IPS-15b (cell line): ENCODE measurements around the gene CEP112.

Experiments
- H3K27me3 ChIP-seq: one replicate; pipeline ENCODE4 v1.6.1; 2013; ENCODE audit warnings: low read length; ENCODE audit not compliant: control insufficient read depth, insufficient read depth
- H3K36me3 ChIP-seq: one replicate; pipeline ENCODE4 v1.6.1; 2013; ENCODE audit warnings: low read length; ENCODE audit not compliant: control insufficient read depth, insufficient read depth
- H3K4me1 ChIP-seq: one replicate; pipeline ENCODE4 v1.6.1; 2013; ENCODE audit warnings: mild to moderate bottlenecking, low read length; ENCODE audit not compliant: control insufficient read depth, insufficient read depth
- H3K4me3 ChIP-seq: one replicate; pipeline ENCODE4 v1.5.1; 2013; ENCODE audit warnings: low read depth, low read length
- H3K9ac ChIP-seq: one replicate; pipeline ENCODE4 v1.6.1; 2013; ENCODE audit warnings: low read depth, mild to moderate bottlenecking, low read length
- H3K9me3 ChIP-seq: one replicate; pipeline ENCODE4 v1.6.1; 2013; ENCODE audit warnings: mild to moderate bottlenecking, low read length; ENCODE audit not compliant: control insufficient read depth, insufficient read depth

CEP112 gene

DNA sequence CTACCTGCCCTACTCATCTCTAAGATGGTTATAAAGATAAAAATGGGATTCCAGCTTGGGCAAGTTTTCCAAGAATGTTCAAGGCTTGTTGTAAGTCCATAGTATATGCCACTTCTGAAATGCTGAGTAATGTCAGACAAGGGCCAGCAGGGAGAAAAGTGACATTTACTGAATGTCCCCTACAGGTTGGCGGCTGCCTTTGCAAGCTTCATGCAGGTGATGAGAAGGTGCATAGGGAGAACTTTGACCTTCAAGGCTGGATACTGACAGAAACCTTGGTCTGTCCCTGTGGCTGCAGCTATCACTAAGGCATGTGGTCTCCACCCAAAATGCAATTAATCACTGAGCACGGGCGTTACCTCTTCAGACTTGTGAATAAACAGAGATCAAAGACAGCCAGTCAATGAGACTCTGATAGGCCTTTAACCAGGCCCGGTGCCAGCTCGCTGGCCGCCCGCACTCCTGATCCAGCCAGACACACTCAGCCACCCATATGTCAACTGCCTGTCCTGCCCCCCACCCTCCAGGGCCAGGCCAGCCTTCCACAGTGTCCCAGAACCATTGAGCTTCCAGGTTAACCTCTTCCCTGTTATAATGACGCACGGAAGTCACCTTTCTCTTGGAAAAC lies 603.6 kb downstream of the CEP112 start:
- no peaks in the 10 kb centered on the region for H3K36me3 ChIP-seq
- H3K4me1 ChIP-seq, result peaks cover 17% of the 10 kb centered on the region
- H3K9ac ChIP-seq, result no peak overlapping the region
- H3K9me3 ChIP-seq, result no peaks in the 10 kb centered on the region
- peaks cover 3% of the 10 kb centered on the region for H3K27me3 ChIP-seq
- no peak overlapping the region for H3K4me3 ChIP-seq

DNA sequence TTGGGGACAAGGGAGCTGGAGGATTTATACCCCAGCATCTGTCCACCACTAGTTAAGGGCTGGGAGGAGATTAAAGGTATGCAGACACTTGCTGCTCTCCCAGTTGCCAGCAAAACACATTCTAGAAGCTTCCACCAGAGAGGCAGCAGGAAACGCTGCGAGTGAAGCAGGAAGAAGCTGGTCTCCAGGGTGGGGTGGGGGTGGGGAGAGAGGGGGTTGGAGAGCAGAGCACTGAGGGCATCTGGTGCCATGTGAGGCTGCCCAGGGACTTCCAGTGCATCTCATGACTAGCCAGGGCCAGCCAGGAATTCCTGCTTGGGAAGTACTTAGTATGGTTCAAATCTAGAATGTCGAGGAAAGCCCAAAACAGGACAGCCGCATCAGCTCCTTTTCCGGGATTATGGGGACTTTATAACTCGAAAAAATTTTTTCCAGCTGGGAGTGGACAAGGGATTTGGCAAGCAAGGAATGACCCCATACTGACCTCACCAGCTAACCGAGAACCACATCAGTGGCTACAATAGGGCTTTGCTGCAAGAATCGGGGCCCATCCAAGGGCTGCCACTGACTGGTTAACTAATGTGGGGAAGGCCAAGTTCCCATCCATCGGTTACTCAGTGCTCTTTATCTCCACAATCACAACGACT lies 604.3 kb downstream of the CEP112 start:
- peaks cover 11% of the 10 kb centered on the region for H3K4me1 ChIP-seq
- H3K4me3 ChIP-seq, result no peak overlapping the region
- H3K27me3 ChIP-seq, result peaks cover 3% of the 10 kb centered on the region
- H3K9me3 ChIP-seq, result no peaks in the 10 kb centered on the region
- H3K9ac ChIP-seq, result no peak overlapping the region
- H3K36me3 ChIP-seq, result no peaks in the 10 kb centered on the region

DNA sequence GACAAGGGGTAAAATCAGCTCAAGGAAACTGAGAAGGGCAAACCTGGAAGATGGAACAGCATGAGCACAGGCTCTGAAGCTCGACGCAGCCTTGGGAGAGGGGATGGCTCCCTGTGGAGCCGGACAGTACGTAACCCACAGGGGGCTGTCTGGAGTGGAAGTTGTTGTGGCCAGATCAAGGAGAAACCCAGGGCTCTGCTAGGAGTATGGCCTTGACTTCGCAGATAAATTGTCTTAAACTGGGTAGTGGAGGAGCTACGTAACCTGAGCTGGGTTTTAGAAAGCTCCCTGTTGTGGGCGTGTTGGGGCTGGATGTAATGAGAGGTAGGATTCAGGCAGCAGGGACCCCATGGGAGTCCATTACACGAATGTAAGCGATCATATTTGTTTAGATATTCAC lies 605.0 kb downstream of the CEP112 start:
- Histone ChIP-seq H3K9ac (no peak overlapping the region), H3K4me3 (no peak overlapping the region), H3K27me3 (peaks cover 3% of the 10 kb centered on the region), H3K4me1 (peaks cover 7% of the 10 kb centered on the region), H3K9me3 (no peaks in the 10 kb centered on the region), H3K36me3 (no peaks in the 10 kb centered on the region)
